ENCODE measurements around the gene SLC38A4.

GRCh38 chr12:46774322-46774633 lies 51.5 kb downstream of the SLC38A4 start:
- TF ChIP-seq, protein P1, sequence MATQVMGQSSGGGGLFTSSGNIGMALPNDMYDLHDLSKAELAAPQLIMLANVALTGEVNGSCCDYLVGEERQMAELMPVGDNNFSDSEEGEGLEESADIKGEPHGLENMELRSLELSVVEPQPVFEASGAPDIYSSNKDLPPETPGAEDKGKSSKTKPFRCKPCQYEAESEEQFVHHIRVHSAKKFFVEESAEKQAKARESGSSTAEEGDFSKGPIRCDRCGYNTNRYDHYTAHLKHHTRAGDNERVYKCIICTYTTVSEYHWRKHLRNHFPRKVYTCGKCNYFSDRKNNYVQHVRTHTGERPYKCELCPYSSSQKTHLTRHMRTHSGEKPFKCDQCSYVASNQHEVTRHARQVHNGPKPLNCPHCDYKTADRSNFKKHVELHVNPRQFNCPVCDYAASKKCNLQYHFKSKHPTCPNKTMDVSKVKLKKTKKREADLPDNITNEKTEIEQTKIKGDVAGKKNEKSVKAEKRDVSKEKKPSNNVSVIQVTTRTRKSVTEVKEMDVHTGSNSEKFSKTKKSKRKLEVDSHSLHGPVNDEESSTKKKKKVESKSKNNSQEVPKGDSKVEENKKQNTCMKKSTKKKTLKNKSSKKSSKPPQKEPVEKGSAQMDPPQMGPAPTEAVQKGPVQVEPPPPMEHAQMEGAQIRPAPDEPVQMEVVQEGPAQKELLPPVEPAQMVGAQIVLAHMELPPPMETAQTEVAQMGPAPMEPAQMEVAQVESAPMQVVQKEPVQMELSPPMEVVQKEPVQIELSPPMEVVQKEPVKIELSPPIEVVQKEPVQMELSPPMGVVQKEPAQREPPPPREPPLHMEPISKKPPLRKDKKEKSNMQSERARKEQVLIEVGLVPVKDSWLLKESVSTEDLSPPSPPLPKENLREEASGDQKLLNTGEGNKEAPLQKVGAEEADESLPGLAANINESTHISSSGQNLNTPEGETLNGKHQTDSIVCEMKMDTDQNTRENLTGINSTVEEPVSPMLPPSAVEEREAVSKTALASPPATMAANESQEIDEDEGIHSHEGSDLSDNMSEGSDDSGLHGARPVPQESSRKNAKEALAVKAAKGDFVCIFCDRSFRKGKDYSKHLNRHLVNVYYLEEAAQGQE (IDR thresholded peaks at IDR 0.05; ENCODE audit: low read depth) = no peak
- TF ChIP-seq TCF12 (IDR thresholded peaks at IDR 0.05; ENCODE audit: low read depth) (no peak), EP300 (IDR thresholded peaks at IDR 0.05; ENCODE audit: borderline replicate concordance) (no peak)
- TF ChIP-seq, protein P2, sequence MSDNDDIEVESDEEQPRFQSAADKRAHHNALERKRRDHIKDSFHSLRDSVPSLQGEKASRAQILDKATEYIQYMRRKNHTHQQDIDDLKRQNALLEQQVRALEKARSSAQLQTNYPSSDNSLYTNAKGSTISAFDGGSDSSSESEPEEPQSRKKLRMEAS (IDR thresholded peaks at IDR 0.05) = no peak

Measured in Ishikawa (cell line).